Keratinocyte (primary cell): Measurements from ENCODE around the gene RBM39.

Experiments
- EZH2 ChIP-seq: IDR thresholded peaks from one replicate; pipeline ENCODE4 v1.6.1; 2012; ENCODE audit warnings: inconsistent platforms, mild to moderate bottlenecking, low read length, moderate library complexity
- TF ChIP-seq, protein P1 (sequence below), 3 experiments: IDR thresholded peaks in 1 of 3; conservative IDR thresholded peaks in 1 of 3; optimal IDR thresholded peaks in 1 of 3; 2 replicates in 2 of 3; 3 replicates in 1 of 3; pipeline versions ENCODE3 to v1.5.1; 2011; ENCODE audit warnings: low read length in 3 of 3, mild to moderate bottlenecking in 3 of 3, moderate library complexity in 2 of 3, control low read depth in 1 of 3, inconsistent platforms in 1 of 3; ENCODE audit not compliant: insufficient read depth in 2 of 3; ENCODE audit errors: extremely low read depth in 1 of 3

DNA sequence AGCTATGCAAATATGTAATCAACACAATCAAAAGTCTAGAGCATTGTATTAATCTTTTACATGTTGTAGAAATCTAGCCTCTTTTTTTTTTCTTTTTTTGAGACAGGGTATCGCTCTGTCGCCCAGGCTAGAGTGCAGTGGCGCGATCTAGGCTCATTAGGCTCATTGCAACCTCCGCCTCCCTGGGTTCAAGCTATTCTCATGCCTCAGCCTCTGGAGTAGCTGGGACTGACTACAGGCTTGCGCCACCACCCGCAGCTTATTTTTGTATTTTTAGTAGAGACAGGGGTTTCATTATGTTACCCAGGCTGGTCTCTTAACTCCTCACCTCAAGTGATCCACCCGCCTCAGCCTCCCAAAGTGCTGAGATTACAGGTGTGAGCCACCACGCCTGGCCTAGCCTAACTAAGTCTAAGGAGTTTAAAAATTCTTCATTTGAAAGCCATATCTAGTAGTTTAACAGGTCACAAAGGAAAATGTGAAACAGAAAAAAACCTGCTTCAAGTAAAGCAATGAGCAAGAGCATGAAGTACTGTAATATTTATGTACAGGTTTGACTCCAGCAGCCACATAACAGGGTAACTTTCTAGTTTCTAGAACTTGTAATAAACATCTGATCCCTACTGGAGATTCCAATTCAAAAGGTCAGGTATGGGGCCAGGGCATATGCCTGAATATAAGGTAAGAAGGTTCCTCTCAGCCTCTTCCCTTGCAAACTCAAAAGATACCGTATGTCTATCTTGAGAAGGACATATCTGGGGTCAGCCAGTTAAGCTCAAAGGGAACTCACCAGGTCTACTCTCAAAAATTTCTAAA, 81.7 kb downstream of the RBM39 start:
- TF ChIP-seq, protein P1, sequence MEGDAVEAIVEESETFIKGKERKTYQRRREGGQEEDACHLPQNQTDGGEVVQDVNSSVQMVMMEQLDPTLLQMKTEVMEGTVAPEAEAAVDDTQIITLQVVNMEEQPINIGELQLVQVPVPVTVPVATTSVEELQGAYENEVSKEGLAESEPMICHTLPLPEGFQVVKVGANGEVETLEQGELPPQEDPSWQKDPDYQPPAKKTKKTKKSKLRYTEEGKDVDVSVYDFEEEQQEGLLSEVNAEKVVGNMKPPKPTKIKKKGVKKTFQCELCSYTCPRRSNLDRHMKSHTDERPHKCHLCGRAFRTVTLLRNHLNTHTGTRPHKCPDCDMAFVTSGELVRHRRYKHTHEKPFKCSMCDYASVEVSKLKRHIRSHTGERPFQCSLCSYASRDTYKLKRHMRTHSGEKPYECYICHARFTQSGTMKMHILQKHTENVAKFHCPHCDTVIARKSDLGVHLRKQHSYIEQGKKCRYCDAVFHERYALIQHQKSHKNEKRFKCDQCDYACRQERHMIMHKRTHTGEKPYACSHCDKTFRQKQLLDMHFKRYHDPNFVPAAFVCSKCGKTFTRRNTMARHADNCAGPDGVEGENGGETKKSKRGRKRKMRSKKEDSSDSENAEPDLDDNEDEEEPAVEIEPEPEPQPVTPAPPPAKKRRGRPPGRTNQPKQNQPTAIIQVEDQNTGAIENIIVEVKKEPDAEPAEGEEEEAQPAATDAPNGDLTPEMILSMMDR (optimal IDR thresholded peaks at IDR 0.05 in 1 of 3, IDR thresholded peaks at IDR 0.05 in 1 of 3, conservative IDR thresholded peaks at IDR 0.05 in 1 of 3; ENCODE audit: extremely low read depth in 1 of 3, insufficient read depth in 2 of 3, low read length in 3 of 3): no peak
- no peak for TF ChIP-seq EZH2
